Stimulated activated CD8-positive, alpha-beta memory T cell treated with anti-CD3 and anti-CD28 coated beads, Interleukin-12 subunit alpha, Interleukin-12 subunit beta, amount 100 ng/mL, for 1 hour (primary cell): ENCODE data around the gene IFI30.
A peak's percentile ranks its signal among the peaks of the same experiment; 100 is the strongest.
"Not testable (repeated sequence)": the region's sequence is repeated elsewhere in the genome, so short reads cannot be mapped to it uniquely, and the experiment has no call there.

Experiments
- DNase-seq: peaks from one replicate; pipeline ENCODE4 v3.0.0-alpha.2; 2020; ENCODE audit warnings: low read depth

Gene IFI30

GRCh38 chr19:18203408-18203862 lies 29.8 kb downstream of the IFI30 start:
- DNase-seq, result no peak

GRCh38 chr19:18203863-18204393 lies 30.3 kb downstream of the IFI30 start, which contains the start of gene RAB3A:
Gene RAB3A, minus strand, starts transcription at chr19:18204042. Its CDS starts 1,302 bp downstream, at chr19:18202740.
- DNase-seq, result peak; percentile 99

GRCh38 chr19:18204394-18205199 lies 31.0 kb downstream of the IFI30 start:
- DNase-seq, result no peak

- DNase-seq, result no peak
Observed at GRCh38 chr19:18205200-18205892, 31.7 kb downstream of the IFI30 start.

GRCh38 chr19:18206018-18206417 lies 32.4 kb downstream of the IFI30 start:
- DNase-seq, result no peak

- no peak for DNase-seq
Observed at GRCh38 chr19:18208098-18208951, 34.7 kb downstream of the IFI30 start.

GRCh38 chr19:18209912-18210311 lies 36.3 kb downstream of the IFI30 start:
- not testable (repeated sequence) for DNase-seq

GRCh38 chr19:18211683-18212082 lies 38.1 kb downstream of the IFI30 start:
- DNase-seq, result no peak

- no peak for DNase-seq
Observed at GRCh38 chr19:18214779-18215433, 41.3 kb downstream of the IFI30 start.

GRCh38 chr19:18216789-18217188 lies 43.2 kb downstream of the IFI30 start:
- no peak for DNase-seq

GRCh38 chr19:18218159-18218558 lies 44.5 kb downstream of the IFI30 start:
- no peak for DNase-seq

GRCh38 chr19:18218600-18218999 lies 45.0 kb downstream of the IFI30 start:
- no peak for DNase-seq

GRCh38 chr19:18219911-18220631 lies 46.5 kb downstream of the IFI30 start:
- DNase-seq, result no peak

GRCh38 chr19:18220632-18221275 lies 47.1 kb downstream of the IFI30 start:
- no peak for DNase-seq

GRCh38 chr19:18221815-18222725 lies 48.5 kb downstream of the IFI30 start:
- DNase-seq, result no peak

GRCh38 chr19:18223860-18224524 lies 50.4 kb downstream of the IFI30 start:
- no peak for DNase-seq

- peak; percentile 63 for DNase-seq
Observed at GRCh38 chr19:18224525-18225354, 51.1 kb downstream of the IFI30 start.

- no peak for DNase-seq
Observed at GRCh38 chr19:18225355-18225701, 51.7 kb downstream of the IFI30 start.
